Measurements from ENCODE around the gene ITPR1. TPM values are rescaled to one million over a fixed set of nuclear protein-coding genes. Genes with fewer than 3 reads are reported as not detected.
A peak's percentile ranks its signal among the peaks of the same experiment; 100 is the strongest.

Gene ITPR1
- total RNA-seq, 2 experiments from 2014 or later: 84.4 to 104 TPM

DNA sequence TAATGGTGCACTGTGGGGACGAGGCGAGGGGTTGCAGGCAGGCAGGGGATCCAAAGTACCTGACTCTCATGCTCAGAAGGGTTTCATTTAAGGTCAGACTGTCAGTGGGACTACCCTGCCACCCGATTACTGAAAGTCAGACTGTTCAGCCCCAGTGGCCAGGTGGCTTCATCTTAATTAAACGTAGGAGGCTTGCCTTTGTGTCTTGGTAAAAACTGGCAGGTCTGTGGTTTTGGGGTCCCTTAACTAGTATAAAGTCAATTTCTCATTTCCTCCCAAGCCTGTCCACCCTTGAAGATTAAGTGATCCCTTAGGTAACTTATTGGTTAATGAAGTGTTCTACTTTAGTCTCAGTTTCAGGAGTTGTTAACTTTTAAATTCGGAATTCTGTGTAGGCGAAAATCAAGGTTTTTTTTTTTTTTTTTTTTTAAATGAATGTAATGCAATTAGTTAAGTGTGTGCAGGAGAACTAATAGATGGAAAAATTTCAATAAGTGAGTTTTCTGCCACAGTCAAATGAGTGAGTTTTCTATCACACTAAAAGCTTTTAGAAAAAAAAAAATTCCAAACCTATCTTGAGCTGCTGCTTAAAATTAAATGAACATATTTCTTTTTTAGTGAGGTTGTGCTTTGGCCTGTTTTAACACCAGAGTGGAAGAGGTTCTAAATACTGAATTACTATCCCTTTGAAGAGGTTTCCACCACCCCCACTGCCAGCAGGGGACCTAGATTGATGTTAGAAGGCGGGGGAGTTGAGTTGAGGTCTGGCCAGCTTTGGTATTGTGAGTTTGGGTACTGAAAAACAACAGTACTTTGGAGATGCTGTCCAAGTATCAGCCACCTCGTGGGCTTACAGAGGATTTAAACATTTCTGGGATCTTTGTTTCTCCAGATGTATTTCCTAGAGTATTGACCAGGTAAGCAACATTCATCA is 15.2 kb downstream of the ITPR1 start:
- intact Hi-C loops (cut with micrococcal nuclease; ENCODE audit: unreplicated experiment): no loop called here
- BruUV-seq (replicated peaks): no TSS peak

GRCh38 chr3:4509043-4509442 is 15.9 kb downstream of the ITPR1 start:
- Histone ChIP-seq H3K27ac (ENCODE audit: low read depth, low read length, poor library complexity, severe bottlenecking) (peak overlapping the region; percentile 98), H3K4me3 (ENCODE audit: low read depth, low read length, poor library complexity, severe bottlenecking) (no peak overlapping the region), H3K4me2 (ENCODE audit: low read length) (peak overlapping the region; percentile 82), H3K4me1 (ENCODE audit: insufficient read depth, low read length, poor library complexity, severe bottlenecking) (peaks cover 53% of the 10 kb centered on the region), H3K9me3 (ENCODE audit: low read length) (no peaks in the 10 kb centered on the region), H3K36me3 (ENCODE audit: insufficient read depth, low read length) (peaks cover 18% of the 10 kb centered on the region; the same call in 1 of the 2 replicates), H3K79me2 (ENCODE audit: insufficient read depth, low read depth, low read length) (peaks cover 53% of the 10 kb centered on the region; the same call in 1 of the 2 replicates), H4K20me1 (ENCODE audit: insufficient read depth, low read length) (no peaks in the 10 kb centered on the region), H2AFZ (ENCODE audit: low read length) (no peak overlapping the region), H3K9me2 (ENCODE audit: insufficient read depth, low read length) (no peaks in the 10 kb centered on the region)
- POLR2A ChIA-PET: interaction anchor here (0.6 to 11.0 kb wide), 4 partner anchors 16 to 685 kb away, joined by 3 to 206 read pairs (median 8); partner anchors contain the start of genes ITPR1 and SUMF1
- no peak for DNase-seq (ENCODE audit: low spot score)
- CTCF ChIA-PET (ENCODE audit: unreplicated experiment): no interaction called here
- BruUV-seq (replicated peaks): no TSS peak
- TF ChIP-seq EZH2phosphoT487 (IDR thresholded peaks at IDR 0.05; ENCODE audit: borderline replicate concordance, low read depth, low read length): no peak
- TF ChIP-seq CTCF (conservative IDR thresholded peaks at IDR 0.05; ENCODE audit: low read length): no peak
- intact Hi-C loops (cut with micrococcal nuclease; ENCODE audit: unreplicated experiment): no loop called here

More for the DNA sequence above, 15.2 kb downstream of the ITPR1 start:
- no peaks in the 10 kb centered on the region for H4K20me1 ChIP-seq (ENCODE audit: insufficient read depth, low read length)
- H3K9me3 ChIP-seq (ENCODE audit: low read length): no peaks in the 10 kb centered on the region
- peaks cover 60% of the 10 kb centered on the region for H3K4me1 ChIP-seq (ENCODE audit: insufficient read depth, low read length, poor library complexity, severe bottlenecking)
- TF ChIP-seq CTCF (conservative IDR thresholded peaks at IDR 0.05; ENCODE audit: low read length): 0 out of 2 replicates have a peak, but pooled peaks have one; percentile 27
- no peak for TF ChIP-seq EZH2phosphoT487 (IDR thresholded peaks at IDR 0.05; ENCODE audit: borderline replicate concordance, low read depth, low read length)
- peak; percentile 73 for DNase-seq (ENCODE audit: low spot score)
- H3K79me2 ChIP-seq (ENCODE audit: insufficient read depth, low read depth, low read length): peaks cover 58% of the 10 kb centered on the region; the same call in 1 of the 2 replicates
- POLR2A ChIA-PET: interaction anchor here (0.6 to 11.0 kb wide), 12 partner anchors 9 to 689 kb away, joined by 3 to 206 read pairs (median 4); partner anchors contain the start of genes ITPR1 and SUMF1
- H3K4me2 ChIP-seq (ENCODE audit: low read length): peak overlapping the region; percentile 82
- H3K27ac ChIP-seq (ENCODE audit: low read depth, low read length, poor library complexity, severe bottlenecking): peak overlapping the region; percentile 98
- H2AFZ ChIP-seq (ENCODE audit: low read length): no peak overlapping the region
- peak overlapping the region; percentile 64 for H3K4me3 ChIP-seq (ENCODE audit: low read depth, low read length, poor library complexity, severe bottlenecking)
- H3K36me3 ChIP-seq (ENCODE audit: insufficient read depth, low read length): peaks cover 18% of the 10 kb centered on the region; the same call in 1 of the 2 replicates
- CTCF ChIA-PET (ENCODE audit: unreplicated experiment): interaction anchor here (0.8 kb wide), 1 partner anchor 12 kb away, joined by 3 read pairs; no protein-coding TSS in a partner anchor
- H3K9me2 ChIP-seq (ENCODE audit: insufficient read depth, low read length): no peaks in the 10 kb centered on the region
